HG03439 (cell line): Measurements from ENCODE around the gene MAGOHB.
"Not testable (repeated sequence)": the region's sequence is repeated elsewhere in the genome, so short reads cannot be mapped to it uniquely, and the experiment has no call there.

Experiments used
- ATAC-seq: cut with Tn5 transposase; IDR thresholded peaks from one replicate; pipeline ENCODE4 v1.9.1; 2021; ENCODE audit warnings: mild to moderate bottlenecking, moderate library complexity; ENCODE audit not compliant: unreplicated experiment

Gene MAGOHB

DNA sequence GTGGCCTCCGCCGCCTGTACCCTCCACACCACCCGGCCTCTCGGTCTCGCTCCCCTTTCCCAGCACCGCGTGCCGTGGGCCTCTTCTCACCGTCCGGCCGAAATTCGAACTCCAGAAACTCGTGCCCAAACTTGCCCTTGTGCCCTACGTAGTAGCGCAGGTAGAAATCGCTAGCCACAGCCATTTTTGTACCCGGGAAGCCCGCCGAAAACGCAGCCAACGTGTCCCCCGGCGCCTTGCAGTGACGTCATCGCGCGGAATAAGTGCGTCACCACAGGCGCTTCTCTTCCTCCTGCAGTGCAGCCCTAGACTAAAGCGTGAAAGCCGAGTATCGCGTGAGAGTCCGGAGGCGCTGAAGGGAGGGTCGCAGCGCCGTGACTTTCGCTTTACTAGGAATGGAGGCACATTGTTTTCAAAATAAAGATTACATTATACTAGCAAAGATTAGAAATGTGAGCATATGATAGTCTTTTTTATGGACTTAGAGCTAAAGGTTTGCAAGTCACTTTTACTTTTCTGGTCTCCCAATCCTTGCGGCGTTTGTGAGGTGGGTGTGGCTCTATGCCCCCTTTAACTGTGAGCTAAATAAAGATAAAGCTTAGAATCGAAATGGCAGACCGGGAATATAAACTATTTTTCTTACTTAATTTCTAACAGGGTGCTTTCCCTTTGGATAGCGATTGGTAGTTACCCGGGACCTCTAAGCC, at the start of gene MAGOHB:
TSS of gene MAGOHB (minus strand) at position 261 of the 707 bp plus-strand sequence. CDS start at position 184, 77 bp downstream.
- ATAC-seq: peak; percentile 96

DNA sequence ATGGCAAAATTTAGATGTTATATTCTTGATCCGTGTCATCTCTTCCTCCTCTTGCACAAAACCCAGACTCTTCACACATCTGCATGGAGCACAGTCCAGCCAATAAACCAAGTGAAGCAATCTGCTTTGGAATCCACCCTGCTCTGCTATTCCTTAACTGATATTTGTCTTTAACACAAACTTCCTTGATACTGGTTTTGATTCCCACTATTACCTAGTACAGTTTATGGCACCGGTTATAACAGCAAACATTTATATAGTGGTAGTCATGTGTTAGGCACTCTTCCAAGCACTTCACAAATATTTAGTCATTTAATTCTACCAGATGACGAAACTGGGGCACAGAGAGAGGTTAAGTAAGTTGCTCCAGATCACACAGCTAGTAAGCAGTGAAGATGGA, 47.9 kb upstream of the MAGOHB start:
- no peak for ATAC-seq

DNA sequence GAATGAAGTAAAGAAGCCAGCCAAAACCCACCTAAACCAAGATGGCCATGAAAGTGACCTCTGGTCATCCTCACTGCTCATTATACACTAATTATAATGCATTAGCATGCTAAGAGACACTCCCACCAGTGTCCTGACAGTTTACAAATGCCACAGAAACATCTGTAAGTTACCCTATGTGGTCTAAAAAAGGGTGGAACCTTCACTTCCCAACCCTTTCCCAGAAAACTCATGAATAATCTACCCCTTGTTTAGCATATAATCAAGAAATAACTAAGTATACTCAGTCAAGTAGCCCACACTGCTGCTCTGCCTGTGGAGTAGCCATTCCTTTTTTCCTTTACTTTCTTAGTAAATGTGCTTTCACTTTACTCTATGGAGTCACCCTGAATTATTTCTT, 40.6 kb upstream of the MAGOHB start:
- no peak for ATAC-seq

DNA sequence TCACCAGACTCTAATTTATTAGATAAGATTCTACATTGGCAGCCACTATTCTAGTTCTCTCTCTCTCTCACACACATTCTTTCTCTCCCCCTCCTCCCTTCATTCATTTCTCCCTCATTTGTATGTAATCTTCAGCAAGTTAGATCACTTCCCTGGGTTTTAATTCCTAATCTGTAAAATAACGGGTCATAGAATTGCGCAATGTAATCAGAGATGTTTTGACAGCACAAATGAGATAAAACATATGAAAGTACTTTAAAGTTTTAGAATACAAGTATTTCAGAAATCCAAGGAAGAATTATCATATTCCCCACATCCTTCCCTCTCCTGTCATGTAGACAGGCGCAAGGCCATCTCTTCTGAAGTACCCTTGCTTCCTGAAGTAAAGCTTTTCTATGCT, 38.8 kb upstream of the MAGOHB start:
- no peak for ATAC-seq

DNA sequence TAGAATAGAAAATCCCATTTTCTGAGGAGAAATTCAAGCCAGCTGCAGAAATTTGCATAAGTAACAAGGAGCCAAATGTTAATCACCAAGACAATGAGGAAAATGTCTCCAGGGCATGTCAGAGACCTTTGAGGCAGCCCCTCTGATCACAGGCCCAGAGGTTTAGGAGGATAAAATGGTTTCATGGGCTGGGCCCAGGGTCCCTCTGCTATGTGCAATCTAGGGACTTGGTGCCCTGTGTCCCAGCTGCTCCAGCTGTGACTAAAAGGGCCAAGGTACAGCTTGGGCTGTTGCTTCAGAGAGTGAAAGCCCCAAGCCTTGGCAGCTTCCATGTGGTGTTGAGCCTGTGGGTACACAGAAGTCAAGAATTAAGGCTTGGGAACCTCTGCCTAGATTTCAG, 33.2 kb upstream of the MAGOHB start:
- ATAC-seq: not testable (repeated sequence)

DNA sequence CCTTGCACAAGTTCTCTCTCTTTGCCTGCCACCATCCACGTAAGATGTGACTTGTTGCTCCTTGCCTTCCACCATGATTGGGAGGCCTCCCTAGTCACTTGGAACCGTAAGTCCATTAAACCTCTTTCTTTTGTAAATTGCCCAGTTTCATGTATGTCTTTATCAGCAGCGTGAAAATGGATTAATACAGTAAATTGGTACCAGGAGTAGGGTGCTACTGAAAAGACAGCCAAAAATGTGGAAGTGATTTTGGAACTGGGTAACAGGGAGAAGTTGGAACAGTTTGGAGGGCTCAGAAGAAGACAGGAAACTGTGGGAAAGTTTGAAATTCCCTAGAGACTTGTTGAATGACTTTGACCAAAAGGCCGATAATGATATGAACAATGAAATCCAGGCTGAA, 32.5 kb upstream of the MAGOHB start:
- no peak for ATAC-seq

DNA sequence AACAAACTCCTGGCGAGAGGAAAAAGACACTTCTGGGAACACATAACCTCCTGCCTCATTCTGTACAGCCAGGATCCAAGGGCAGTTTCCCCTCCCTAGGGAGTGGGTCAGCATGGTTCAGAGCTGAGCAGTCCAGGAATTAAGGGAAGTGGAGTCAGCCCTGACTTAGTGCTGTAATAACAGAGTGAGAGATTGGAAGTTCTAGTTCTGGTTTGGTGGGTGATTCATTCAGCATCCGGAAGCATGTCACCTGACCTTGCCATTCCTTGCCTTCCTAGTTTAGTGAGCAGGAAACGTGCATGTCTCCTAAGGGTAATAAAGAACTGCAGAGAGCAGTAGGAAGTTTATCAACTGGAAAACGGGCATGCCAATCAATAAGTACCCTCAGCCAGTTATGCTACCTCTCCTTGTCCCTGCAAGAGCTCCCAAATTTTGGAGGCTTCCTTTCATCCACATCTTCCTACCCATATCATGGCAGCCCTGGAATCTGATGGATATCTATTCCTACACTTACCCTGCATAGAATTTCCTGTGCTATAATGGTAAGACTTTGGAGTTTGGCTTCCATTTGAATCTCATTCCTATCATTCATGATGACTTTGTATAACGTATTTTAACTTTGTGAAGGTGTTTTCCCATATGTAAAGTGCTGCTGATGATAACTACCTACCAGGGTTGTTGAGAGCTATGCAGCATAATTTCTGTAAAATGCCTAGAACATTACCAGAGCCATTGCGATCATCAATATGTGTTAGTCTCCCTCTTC, 28.5 kb upstream of the MAGOHB start:
- ATAC-seq: no peak

DNA sequence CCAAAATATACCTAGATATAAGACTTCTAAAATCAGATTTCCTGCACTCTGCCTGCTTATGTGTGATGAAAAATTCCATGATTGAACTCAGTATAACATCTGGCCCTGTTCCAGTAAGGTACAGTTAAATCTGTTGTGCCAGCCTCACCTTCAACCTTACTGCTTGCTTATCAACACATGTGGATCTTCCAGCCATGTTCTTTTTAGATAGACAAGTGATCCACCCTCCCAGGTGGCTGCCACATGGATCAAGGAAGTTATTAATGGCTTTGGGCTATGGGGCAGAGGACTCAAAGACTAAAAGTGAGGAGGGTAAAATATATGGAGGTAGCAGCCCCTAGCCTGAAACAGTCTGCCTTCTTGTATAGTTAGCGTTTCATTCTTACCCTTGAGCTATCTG, 25.3 kb upstream of the MAGOHB start:
- no peak for ATAC-seq

DNA sequence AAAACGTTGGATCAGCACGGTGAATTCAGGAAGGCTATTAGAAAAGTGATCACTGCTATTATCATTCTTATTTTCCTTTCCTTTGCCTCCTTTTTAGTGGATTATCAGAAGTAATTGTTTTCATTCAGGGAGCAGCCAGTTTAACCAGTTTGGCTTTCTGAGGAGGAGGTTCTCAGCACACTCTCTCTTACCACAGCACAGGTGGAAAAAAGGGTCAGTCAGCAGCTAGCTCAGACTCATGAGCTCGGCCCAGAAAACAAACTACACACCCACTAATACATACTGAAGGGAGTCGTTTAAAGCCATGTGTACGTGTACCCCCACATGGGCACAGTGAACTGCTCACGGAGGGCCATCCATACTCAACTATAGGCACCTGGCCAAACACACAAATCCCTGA, 23.2 kb upstream of the MAGOHB start:
- ATAC-seq: no peak

DNA sequence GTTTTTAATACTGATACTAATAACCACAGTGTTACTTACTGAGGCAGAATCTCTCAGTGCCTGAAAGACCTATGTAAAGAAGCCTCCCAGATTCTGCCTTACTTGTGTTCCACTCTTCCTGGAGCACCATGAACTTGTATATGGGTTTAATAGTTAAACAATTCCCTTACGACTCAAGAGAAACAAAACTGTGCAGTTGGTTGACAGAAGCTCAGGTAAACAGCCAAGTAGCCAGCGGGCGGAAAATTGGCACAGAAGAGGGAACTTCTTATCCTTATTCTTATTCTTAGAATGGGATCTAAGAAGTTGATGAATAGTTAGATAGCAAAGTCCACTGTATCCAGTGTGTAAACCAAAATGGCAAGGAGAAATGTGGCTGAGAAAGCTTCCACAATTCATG, 22.7 kb upstream of the MAGOHB start:
- ATAC-seq: no peak

DNA sequence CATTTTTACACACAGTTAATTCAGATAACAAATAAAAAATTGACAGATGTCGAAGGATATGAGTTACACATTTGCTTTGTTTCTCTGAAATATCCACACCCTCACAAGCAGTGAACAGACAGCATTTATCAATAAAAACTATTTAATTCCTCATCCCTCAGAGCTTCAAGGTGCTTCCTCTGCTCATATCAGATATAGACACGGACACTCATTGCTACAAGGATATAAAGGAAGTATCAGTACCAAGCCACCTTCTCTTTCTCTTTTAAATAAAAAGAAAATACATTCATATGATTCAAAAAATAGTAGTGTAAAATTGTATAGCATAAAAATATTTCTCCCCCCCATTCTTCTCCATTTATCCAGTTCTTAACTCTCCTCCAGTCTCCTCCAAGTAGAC, 21.9 kb upstream of the MAGOHB start:
- no peak for ATAC-seq

DNA sequence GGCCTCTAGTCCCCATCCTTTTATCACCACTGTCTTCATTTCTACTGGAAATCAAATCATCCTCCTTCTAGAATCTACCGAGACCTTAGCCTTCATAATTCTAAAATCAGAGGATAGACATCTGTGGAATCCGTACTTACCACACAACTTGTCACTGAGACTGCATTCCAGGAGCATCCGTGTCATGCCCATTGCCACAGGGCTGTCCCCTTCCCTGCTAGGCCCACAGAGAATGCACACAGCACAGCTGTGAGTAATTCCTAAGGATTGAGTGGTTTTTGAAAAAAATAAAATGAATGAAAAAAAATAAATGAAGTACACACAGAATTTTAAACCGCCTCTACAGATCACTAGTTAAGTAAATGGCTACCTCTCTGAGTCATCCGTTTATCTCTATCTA, 21.0 kb upstream of the MAGOHB start:
- no peak for ATAC-seq

DNA sequence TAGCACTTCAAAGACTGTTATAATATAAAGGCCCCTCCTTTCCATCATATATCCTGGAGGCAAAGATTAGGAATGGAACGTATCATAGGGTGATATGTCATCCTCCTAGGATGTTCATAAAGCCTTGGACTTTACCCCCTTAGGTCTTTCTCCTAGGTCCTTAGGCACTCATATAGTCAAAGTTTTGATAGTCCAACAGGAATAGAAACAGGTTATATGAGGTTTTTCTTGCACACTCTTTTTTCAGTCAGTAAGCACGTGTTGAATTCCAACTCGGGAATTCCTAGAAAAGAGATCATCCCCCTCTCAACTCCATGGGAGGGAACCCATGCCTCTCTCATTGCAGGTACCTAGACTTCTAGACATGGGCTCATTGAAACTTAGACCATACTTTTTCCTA, 20.1 kb upstream of the MAGOHB start:
- no peak for ATAC-seq

DNA sequence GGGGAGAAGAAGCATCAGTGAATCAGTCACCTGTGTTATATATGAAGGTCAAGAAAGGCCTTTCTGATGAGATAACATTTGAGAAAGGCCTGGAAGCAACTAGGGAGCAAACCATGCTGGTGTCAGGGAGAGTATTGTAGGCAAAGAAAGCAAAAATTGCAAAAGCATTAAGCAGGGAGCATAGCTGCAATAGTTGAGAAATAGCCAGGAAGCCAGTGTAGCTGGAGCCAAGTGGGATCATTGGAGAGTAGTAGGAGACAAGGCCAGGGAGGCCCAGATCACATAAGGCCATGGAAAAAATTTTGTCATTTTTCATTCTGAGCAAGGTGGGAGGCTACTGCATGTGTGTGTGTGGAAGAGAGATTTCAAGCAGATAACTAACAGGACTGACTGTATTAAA, 18.8 kb upstream of the MAGOHB start:
- ATAC-seq: no peak

DNA sequence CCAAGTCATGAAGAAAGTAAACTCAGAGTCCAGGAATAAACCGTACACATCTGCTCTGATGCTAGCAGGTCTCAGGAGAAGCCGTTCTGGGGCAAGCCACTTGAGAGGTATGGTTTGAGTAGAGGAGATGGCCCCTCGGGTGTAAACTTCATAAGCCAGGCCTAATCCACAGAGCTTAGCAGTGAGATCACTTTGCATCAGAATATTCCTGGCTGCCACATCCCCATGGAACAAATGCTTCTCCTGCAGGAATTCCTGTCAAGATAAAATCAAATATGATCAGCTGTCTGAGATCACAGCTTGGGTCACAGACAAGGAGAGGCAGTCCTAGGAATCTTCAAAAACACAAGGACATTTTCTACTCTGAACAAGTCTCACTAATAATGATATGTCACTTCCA, 11.2 kb upstream of the MAGOHB start:
- no peak for ATAC-seq

DNA sequence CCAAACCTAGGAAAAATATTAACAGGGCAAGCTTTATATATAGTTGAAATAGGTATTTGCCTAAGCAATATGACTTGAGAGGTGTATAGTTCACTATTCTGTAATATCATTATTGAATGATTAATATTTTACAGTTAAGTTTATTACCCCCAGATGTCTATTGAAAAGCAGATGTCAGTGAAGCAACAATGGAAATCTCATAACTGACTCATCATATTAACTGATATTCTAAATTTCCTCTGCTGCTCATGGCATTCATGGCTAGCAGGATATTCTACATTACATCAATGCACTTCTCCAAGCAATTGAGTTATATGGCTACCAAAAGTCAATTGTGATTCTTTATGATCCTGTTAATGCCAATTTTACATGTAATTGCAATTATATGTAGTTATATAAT, 9.7 kb upstream of the MAGOHB start:
- ATAC-seq: no peak

DNA sequence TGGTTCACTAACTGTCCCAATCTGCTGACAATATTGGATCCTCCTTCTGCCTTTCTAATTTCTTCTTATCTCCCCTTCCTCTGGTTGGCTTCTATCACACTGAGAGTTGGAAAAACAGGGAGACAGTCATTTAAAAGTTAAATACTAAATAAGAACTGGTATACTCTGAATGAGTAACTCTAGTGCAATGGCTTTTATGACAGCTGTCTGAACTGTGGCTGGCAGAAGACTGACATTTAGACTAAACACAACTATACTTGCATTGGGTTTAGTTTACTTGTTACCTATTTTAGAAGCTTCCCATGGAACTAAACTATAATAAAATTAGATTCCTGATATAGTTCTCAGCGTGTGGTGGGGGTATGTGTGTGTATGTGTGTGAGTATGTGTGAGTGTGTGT, 7.9 kb upstream of the MAGOHB start:
- no peak for ATAC-seq

DNA sequence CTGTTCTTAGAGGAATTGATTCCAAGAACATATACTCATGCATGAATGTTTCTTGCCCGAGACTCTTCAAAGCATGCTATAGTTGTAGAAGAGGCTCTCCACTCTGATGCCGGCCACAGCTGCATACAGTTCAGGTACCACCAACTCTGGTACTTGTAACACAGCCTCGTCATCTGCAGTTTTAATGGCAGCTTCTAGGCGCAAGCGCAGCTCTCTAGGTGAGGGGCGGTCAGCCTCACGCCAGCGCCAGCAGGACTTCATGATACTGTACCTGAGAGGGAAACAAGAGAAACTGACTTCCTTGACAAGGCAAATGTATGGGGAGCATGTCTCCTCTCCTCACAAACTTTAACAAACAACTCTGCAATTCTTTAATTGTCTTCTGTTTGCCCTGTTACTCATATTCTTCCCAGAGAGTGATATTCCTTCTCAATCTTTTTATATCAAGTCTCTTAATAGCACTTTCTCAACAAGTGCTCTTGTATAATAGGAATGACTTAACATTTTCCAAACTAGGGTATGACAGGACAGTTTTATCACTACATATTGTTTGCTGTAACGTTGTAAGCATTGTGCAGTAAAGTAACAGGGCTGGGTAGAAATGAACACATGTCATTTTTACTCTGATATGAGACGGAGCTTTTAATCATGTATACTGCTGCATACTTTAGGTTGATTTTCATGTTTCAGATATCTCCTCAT, 6.8 kb upstream of the MAGOHB start:
- ATAC-seq: no peak

DNA sequence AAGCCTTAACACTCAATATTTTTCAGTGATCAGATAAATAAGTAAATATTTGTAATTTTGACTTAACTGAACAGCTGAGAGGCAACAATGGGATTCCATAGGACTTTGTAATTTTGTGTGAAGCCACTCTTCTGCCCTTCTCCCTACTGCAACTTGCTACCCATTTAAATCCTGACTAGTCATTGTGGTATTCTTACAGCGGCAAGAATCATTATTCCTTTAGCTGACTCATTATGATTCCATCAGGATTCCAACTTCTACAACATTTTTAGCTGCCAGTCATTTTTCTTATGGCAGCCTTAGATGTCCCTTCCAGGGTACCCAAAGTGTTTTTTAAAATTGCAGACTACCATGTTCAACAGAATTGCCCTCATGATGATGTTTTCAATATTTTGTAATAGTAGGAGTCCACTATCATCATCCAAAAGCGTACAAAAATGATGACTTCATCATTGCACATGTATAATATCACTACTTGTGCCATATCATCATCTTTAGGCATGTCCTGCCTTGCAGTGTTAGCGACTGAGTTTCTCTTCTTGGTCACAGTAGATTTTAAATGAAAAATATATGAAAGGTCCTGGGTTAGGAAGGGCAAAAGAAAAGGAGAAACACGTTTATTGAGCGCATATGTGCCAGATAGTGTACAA, 5.1 kb upstream of the MAGOHB start:
- no peak for ATAC-seq

DNA sequence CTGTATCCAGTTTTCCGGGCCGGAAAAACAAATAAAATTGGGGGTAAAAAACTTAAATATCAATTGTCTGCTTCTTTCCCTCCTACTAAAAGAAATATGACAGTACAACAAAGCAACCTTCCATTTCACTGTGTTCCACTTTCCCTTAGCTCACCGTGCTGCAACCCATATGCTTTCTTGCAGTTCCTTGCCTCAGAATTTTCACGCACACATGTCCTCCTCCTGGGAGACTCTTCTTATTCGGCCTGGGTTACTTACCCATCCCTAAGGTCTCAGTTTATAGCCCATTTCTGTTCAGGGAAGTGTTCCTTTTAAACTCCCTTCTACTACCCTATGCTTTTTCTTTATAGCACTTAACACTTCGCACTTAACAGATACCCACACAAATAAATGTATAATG, 4.5 kb upstream of the MAGOHB start:
- ATAC-seq: no peak

DNA sequence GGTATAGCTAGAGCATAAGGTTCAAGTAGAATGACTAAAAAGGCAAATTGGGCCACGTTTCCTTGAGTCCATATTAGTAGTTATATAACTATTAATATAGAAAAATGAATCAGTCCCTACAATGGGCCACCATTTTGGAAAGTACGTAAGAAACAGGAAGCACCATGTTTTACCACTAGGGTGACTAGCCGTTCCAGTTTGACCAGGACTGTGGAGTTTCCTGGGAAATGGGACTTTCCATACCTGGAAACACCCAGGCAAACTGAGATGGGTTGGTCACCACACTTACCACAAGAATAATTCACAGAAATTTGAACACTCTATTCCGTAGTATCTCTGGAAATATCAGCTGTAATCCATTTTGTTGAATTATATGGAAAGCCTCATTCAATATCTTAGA, 2.1 kb upstream of the MAGOHB start:
- ATAC-seq: no peak

DNA sequence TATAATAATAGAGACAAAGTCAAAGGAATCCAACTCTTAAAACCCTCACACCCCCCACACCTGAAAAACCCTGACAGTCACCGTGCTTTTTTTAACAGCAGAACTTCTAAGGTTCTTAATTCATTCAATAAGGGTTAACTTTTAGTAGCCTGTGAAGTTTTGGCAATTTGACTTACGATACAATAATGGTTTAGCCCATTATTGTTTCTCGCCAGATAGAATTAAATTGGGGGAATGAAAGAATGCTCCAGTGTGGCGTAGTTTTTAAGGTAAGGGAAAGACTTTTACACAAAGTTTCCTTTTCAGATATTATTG, 604 bp upstream of the MAGOHB start:
- ATAC-seq: no peak
